GM19455 (cell line): ENCODE data around the gene LRRC3.

Source experiments
- ATAC-seq: cut with Tn5 transposase; IDR thresholded peaks from one replicate; pipeline ENCODE4 v1.9.1; 2021; ENCODE audit not compliant: unreplicated experiment

LRRC3 gene

GRCh38 chr21:44510109-44510507 is 54.8 kb downstream of the LRRC3 start:
- no peak for ATAC-seq

GRCh38 chr21:44510508-44511218 is 55.4 kb downstream of the LRRC3 start:
- ATAC-seq: no peak

- ATAC-seq: no peak
Observed at GRCh38 chr21:44511219-44511937, 56.1 kb downstream of the LRRC3 start.
